Caco-2 (cell line): ENCODE data around the gene C3. TPM values are rescaled to one million over a fixed set of nuclear protein-coding genes. Genes with fewer than 3 reads are reported as not detected.
A peak's percentile ranks its signal among the peaks of the same experiment; 100 is the strongest.

Experiments
- BruUV-seq: library from RNA; stranded (reverse); fragments of 400-500 nt; replicated peaks from 2 replicates; lab custom pipeline; 2021; lab: Mats Ljungman, UMichigan
- CTCF ChIA-PET: fragments of 300-600 bp; sonication (Branson Sonifier 250); formaldehyde crosslinking; loops from one replicate; lab custom pipeline; 2022; ENCODE audit warnings: antibody characterized with exemption; lab: Charles Lee
- POLR2A ChIA-PET: fragments of 300-600 bp; sonication (Branson Sonifier 250); formaldehyde crosslinking; loops from one replicate; lab custom pipeline; 2022; ENCODE audit warnings: antibody characterized with exemption; lab: Charles Lee
- DNase-seq, 2 experiments: peaks; one replicate each; pipeline versions ENCODE4 v3.0.0 to v3.0.0-alpha.2; 2020 to 2022
- H3K27me3 ChIP-seq: replicated peaks from 2 replicates; pipeline ENCODE4 v1.6.0; 2011; ENCODE audit warnings: low read length; ENCODE audit not compliant: control insufficient read depth, insufficient read depth
- H3K36me3 ChIP-seq: 2 replicates; pipeline ENCODE4 v1.5.1; 2011; ENCODE audit warnings: low read length; ENCODE audit not compliant: control insufficient read depth, insufficient read depth
- H3K4me1 ChIP-seq: fragments of 250-450 bp; sonication (Bioruptor Pico); 2 replicates; pipeline ENCODE4 v1.5.1; 2020; ENCODE audit warnings: mild to moderate bottlenecking
- H3K4me3 ChIP-seq: 2 replicates; pipeline ENCODE4 v1.5.1; 2011; ENCODE audit warnings: low read depth, mild to moderate bottlenecking, control low read depth, low read length
- H3K9me3 ChIP-seq: fragments of 250-450 bp; sonication (Bioruptor Pico); 2 replicates; pipeline ENCODE4 v1.5.1; 2020; ENCODE audit warnings: mild to moderate bottlenecking, moderate library complexity
- H3K27ac Mint-ChIP-seq: one replicate; pipeline ENCODE4 v1.8.0; 2022; ENCODE audit warnings: mixed read lengths; ENCODE audit not compliant: unreplicated experiment
- H3K27me3 Mint-ChIP-seq: one replicate; pipeline ENCODE4 v1.8.0; 2022; ENCODE audit warnings: mixed read lengths; ENCODE audit not compliant: insufficient read depth, unreplicated experiment
- H3K36me3 Mint-ChIP-seq: one replicate; pipeline ENCODE4 v1.8.0; 2022; ENCODE audit warnings: mild to moderate bottlenecking, mixed read lengths; ENCODE audit not compliant: insufficient read depth, unreplicated experiment
- H3K4me1 Mint-ChIP-seq: one replicate; pipeline ENCODE4 v1.8.0; 2022; ENCODE audit warnings: low read depth, mixed read lengths; ENCODE audit not compliant: unreplicated experiment
- H3K4me3 Mint-ChIP-seq: one replicate; pipeline ENCODE4 v1.8.0; 2022; ENCODE audit warnings: mild to moderate bottlenecking, moderate library complexity, mixed read lengths; ENCODE audit not compliant: unreplicated experiment
- H3K9me3 Mint-ChIP-seq: one replicate; pipeline ENCODE4 v1.8.0; 2022; ENCODE audit warnings: mixed read lengths; ENCODE audit not compliant: unreplicated experiment
- CTCF ChIP-seq, 2 experiments: fragments of 200-600 bp in 1 of 2; IDR thresholded peaks; 1 replicate in 1 of 2; 2 replicates in 1 of 2; pipeline versions ENCODE4 v1.5.1 to v1.8.0; 2011 to 2022; ENCODE audit warnings: antibody characterized with exemption in 1 of 2, control low read depth in 1 of 2, inconsistent platforms in 1 of 2, low read depth in 1 of 2, low read length in 1 of 2, mild to moderate bottlenecking in 1 of 2, moderate library complexity in 1 of 2; ENCODE audit not compliant: insufficient read depth in 1 of 2, severe bottlenecking in 1 of 2, unreplicated experiment in 1 of 2
- intact Hi-C: fragments of 100-400 bp; cut with micrococcal nuclease; formaldehyde crosslinking; loops from one replicate; pipeline ENCODE4 v1.10.0; 2022; ENCODE audit not compliant: unreplicated experiment
- total RNA-seq: library from RNA; stranded (reverse); gene quantifications from 2 replicates; pipeline ENCODE4 v1.2.3, GENCODE V29; 2022

C3 gene
- total RNA-seq, 1 experiment from 2014 or later: 21.7 TPM

- no peaks in the 10 kb centered on the region for H3K27me3 Mint-ChIP-seq
- Histone ChIP-seq H3K36me3 (peaks cover 5% of the 10 kb centered on the region), H3K4me3 (peak overlapping the region; percentile 38), H3K4me1 (peaks cover 20% of the 10 kb centered on the region), H3K9me3 (no peaks in the 10 kb centered on the region), H3K27me3 (no peaks in the 10 kb centered on the region)
- TF ChIP-seq CTCF (IDR thresholded peaks at IDR 0.05; ENCODE audit: insufficient read depth in 1 of 2, low read depth in 1 of 2, low read length in 1 of 2, severe bottlenecking in 1 of 2, unreplicated experiment in 1 of 2): peak; percentile 60 to 66
- H3K9me3 Mint-ChIP-seq: no peaks in the 10 kb centered on the region
- CTCF ChIA-PET: interaction anchor here (0.5 to 2.3 kb wide), 10 partner anchors 9 to 222 kb away, joined by 3 to 29 read pairs (median 4); partner anchors contain the start of genes SH2D3A and TNFSF9
- H3K36me3 Mint-ChIP-seq: peaks cover 58% of the 10 kb centered on the region
- POLR2A ChIA-PET: interaction anchor here (0.6 to 1.9 kb wide), 4 partner anchors 11 to 151 kb away, joined by 3 to 27 read pairs (median 9); no protein-coding TSS in a partner anchor
- intact Hi-C loops: loop anchor here (1.0 kb wide), 2 partner anchors 15 to 28 kb away; no protein-coding TSS in a partner anchor
- BruUV-seq: no TSS peak
- peaks cover 17% of the 10 kb centered on the region for H3K4me1 Mint-ChIP-seq
- H3K4me3 Mint-ChIP-seq: peak overlapping the region; percentile 78
- DNase-seq: peak; percentile 85 to 88
- H3K27ac Mint-ChIP-seq: peak overlapping the region; percentile 99
Observed at GRCh38 chr19:6737873-6738786, 17.7 kb upstream of the C3 start.

- no peaks in the 10 kb centered on the region for H3K9me3 Mint-ChIP-seq
- no peaks in the 10 kb centered on the region for H3K27me3 Mint-ChIP-seq
- ChIA-PET POLR2A (interaction anchor here (0.9 to 1.9 kb wide), 3 partner anchors 11 to 29 kb away, joined by 3 to 27 read pairs (median 4); no protein-coding TSS in a partner anchor), CTCF (interaction anchor here (0.5 to 2.3 kb wide), 7 partner anchors 8 to 221 kb away, joined by 3 to 29 read pairs (median 5); partner anchors contain the start of gene TNFSF9)
- Histone ChIP-seq H3K9me3 (no peaks in the 10 kb centered on the region), H3K4me1 (peaks cover 20% of the 10 kb centered on the region), H3K36me3 (no peaks in the 10 kb centered on the region), H3K27me3 (no peaks in the 10 kb centered on the region), H3K4me3 (peak within 1 kb of the TSS; percentile 81)
- no TSS peak for BruUV-seq
- H3K27ac Mint-ChIP-seq: peak within 1 kb of the TSS; percentile 99
- H3K4me1 Mint-ChIP-seq: peaks cover 17% of the 10 kb centered on the region
- H3K4me3 Mint-ChIP-seq: peak within 1 kb of the TSS; percentile 78
- peak; percentile 99 for DNase-seq
- intact Hi-C loops: no loop called here
- peaks cover 56% of the 10 kb centered on the region for H3K36me3 Mint-ChIP-seq
- no peak for TF ChIP-seq CTCF (IDR thresholded peaks at IDR 0.05; ENCODE audit: insufficient read depth in 1 of 2, low read depth in 1 of 2, low read length in 1 of 2, severe bottlenecking in 1 of 2, unreplicated experiment in 1 of 2)
Observed at GRCh38 chr19:6737284-6737872, 16.9 kb upstream of the C3 start, which contains the start of gene GPR108. Gene GPR108 (minus strand): TSS chr19:6737580. CDS start chr19:6737576, 4 bp downstream.

GRCh38 chr19:6736917-6737283 is 16.4 kb upstream of the C3 start:
- CTCF ChIA-PET: interaction anchor here (0.6 to 2.3 kb wide), 7 partner anchors 8 to 220 kb away, joined by 3 to 29 read pairs (median 9); no protein-coding TSS in a partner anchor
- BruUV-seq: no TSS peak
- Histone ChIP-seq H3K36me3 (no peaks in the 10 kb centered on the region; the same call in 1 of the 2 replicates), H3K4me3 (peak overlapping the region; percentile 81), H3K27me3 (no peaks in the 10 kb centered on the region), H3K9me3 (no peaks in the 10 kb centered on the region), H3K4me1 (peaks cover 20% of the 10 kb centered on the region)
- peaks cover 56% of the 10 kb centered on the region for H3K36me3 Mint-ChIP-seq
- intact Hi-C loops: loop anchor here (1.0 kb wide), 3 partner anchors 76 to 221 kb away; no protein-coding TSS in a partner anchor
- POLR2A ChIA-PET: interaction anchor here (0.9 to 1.9 kb wide), 3 partner anchors 16 to 29 kb away, joined by 3 to 27 read pairs (median 4); no protein-coding TSS in a partner anchor
- peak overlapping the region; percentile 78 for H3K4me3 Mint-ChIP-seq
- DNase-seq: no peak
- H3K9me3 Mint-ChIP-seq: no peaks in the 10 kb centered on the region
- no peaks in the 10 kb centered on the region for H3K27me3 Mint-ChIP-seq
- TF ChIP-seq CTCF (IDR thresholded peaks at IDR 0.05; ENCODE audit: insufficient read depth in 1 of 2, low read depth in 1 of 2, low read length in 1 of 2, severe bottlenecking in 1 of 2, unreplicated experiment in 1 of 2): no peak
- peak overlapping the region; percentile 99 for H3K27ac Mint-ChIP-seq
- peaks cover 17% of the 10 kb centered on the region for H3K4me1 Mint-ChIP-seq
